Brain microvascular endothelial cell (primary cell): Measurements from ENCODE around the gene LMTK3.
A peak's percentile ranks its signal among the peaks of the same experiment; 100 is the strongest.
"Not testable (repeated sequence)": the region's sequence is repeated elsewhere in the genome, so short reads cannot be mapped to it uniquely, and the experiment has no call there.

Experiments
- DNase-seq: peaks from one replicate; pipeline ENCODE4 v3.0.0-alpha.2; 2020
- H3K27ac ChIP-seq: fragments of 250-450 bp; sonication (Bioruptor Pico); 2 replicates; pipeline ENCODE4 v1.5.1; 2020; ENCODE audit warnings: mild to moderate bottlenecking, moderate library complexity
- H3K27me3 ChIP-seq: fragments of 250-450 bp; sonication (Bioruptor Pico); replicated peaks from 2 replicates; pipeline ENCODE4 v1.5.1; 2020; ENCODE audit warnings: mild to moderate bottlenecking
- H3K36me3 ChIP-seq: fragments of 250-450 bp; sonication (Bioruptor Pico); replicated peaks from 2 replicates; pipeline ENCODE4 v1.5.1; 2020; ENCODE audit warnings: mild to moderate bottlenecking
- H3K4me3 ChIP-seq: 2 replicates; pipeline ENCODE4 v1.5.1; 2011; ENCODE audit warnings: low read depth, mild to moderate bottlenecking, control low read depth, low read length, moderate library complexity
- in situ Hi-C: cut with HindIII; loops from 2 replicates; pipeline ENCODE4 v1.10.0; 2017; ENCODE audit warnings: low sequenced_read_pairs, low pct_ligation_motif_present
- TF ChIP-seq, protein P1 (sequence below): IDR thresholded peaks from 2 replicates; pipeline ENCODE4 v1.5.1; 2011; ENCODE audit warnings: low read depth, mild to moderate bottlenecking, moderate library complexity, low read length, control low read depth, inconsistent platforms; ENCODE audit errors: missing control alignments

LMTK3 gene

DNA sequence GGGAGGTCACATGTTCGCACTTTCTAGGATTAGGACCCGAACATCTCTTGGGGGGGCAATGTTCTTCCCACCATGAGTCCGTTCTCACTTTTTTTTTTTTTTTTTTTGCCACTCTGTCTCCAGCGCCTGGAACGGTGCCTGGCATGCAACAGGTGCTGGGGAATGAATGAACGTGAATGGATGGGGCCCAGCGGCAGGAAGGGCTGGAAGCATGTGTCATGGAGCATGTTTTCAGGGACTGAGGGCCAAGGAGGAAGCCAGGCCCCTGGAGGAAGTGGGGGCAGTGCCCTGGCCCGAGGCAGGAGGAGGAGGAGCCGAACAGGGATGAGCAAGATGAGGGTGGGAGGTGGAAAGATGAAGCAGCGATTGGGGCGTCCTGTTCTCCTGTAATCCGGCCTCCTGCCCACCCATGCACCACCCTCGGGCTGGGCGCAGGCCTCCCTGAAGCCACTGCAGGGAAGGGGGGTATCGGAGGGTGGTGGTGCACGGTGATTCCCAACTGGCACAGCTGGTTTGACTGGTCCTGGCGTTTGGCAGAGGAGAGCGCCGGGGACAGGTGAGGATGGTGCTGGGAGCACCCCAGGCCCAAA, 31.6 kb upstream of the LMTK3 start:
- H3K27ac ChIP-seq, result no peak overlapping the region
- TF ChIP-seq, protein P1, sequence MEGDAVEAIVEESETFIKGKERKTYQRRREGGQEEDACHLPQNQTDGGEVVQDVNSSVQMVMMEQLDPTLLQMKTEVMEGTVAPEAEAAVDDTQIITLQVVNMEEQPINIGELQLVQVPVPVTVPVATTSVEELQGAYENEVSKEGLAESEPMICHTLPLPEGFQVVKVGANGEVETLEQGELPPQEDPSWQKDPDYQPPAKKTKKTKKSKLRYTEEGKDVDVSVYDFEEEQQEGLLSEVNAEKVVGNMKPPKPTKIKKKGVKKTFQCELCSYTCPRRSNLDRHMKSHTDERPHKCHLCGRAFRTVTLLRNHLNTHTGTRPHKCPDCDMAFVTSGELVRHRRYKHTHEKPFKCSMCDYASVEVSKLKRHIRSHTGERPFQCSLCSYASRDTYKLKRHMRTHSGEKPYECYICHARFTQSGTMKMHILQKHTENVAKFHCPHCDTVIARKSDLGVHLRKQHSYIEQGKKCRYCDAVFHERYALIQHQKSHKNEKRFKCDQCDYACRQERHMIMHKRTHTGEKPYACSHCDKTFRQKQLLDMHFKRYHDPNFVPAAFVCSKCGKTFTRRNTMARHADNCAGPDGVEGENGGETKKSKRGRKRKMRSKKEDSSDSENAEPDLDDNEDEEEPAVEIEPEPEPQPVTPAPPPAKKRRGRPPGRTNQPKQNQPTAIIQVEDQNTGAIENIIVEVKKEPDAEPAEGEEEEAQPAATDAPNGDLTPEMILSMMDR, result no peak
- no peaks in the 10 kb centered on the region for H3K36me3 ChIP-seq
- DNase-seq, result peak; percentile 10
- H3K27me3 ChIP-seq, result no peaks in the 10 kb centered on the region
- no peak overlapping the region for H3K4me3 ChIP-seq
- in situ Hi-C loops, result no loop called here

DNA sequence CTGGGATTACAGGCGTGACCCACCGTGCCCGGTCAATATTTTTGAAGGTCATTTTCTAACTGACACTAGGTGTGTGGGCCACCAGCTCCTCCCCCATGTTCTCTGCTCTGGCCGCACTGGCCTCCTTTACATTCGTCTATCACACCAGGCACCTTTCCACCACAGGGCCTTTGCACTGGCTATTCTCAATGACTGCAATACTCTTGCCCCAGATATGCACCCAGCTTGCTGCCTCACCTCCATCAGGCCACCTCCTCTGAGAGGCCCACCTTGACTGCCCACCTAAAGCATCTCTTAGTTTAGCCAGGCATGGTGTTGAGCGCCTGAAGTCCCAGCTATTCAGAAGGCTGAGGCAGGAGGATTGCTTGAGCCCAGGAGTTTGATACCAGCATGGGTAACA, 30.2 kb upstream of the LMTK3 start:
- in situ Hi-C loops, result no loop called here
- H3K36me3 ChIP-seq, result no peaks in the 10 kb centered on the region
- H3K27me3 ChIP-seq, result no peaks in the 10 kb centered on the region
- no peak overlapping the region for H3K27ac ChIP-seq
- no peak for DNase-seq
- TF ChIP-seq, protein P1, result no peak
- H3K4me3 ChIP-seq, result no peak overlapping the region

DNA sequence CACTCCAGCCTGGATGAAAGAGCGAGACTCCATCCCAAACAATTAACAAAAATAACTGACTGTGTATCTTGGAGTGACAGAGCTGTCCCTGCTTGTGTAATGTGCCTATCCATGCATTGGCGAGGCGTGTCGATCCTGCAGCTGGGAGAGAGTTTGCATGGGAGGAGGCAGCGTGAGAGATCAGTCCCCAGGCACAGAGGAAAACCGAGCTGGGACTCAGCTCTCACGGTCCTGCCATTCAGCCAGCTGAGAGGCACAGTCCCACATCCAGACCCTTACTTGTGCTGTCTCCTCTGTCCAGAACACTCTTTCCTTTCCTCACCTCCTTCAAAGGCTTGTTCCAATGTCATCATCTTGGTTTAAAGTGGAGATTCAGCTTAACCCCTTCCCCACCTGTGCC, 28.5 kb upstream of the LMTK3 start:
- Histone ChIP-seq H3K36me3 (no peaks in the 10 kb centered on the region), H3K27me3 (no peaks in the 10 kb centered on the region), H3K27ac (no peak overlapping the region), H3K4me3 (no peak overlapping the region)
- no peak for DNase-seq
- TF ChIP-seq, protein P1, result no peak
- in situ Hi-C loops, result no loop called here

DNA sequence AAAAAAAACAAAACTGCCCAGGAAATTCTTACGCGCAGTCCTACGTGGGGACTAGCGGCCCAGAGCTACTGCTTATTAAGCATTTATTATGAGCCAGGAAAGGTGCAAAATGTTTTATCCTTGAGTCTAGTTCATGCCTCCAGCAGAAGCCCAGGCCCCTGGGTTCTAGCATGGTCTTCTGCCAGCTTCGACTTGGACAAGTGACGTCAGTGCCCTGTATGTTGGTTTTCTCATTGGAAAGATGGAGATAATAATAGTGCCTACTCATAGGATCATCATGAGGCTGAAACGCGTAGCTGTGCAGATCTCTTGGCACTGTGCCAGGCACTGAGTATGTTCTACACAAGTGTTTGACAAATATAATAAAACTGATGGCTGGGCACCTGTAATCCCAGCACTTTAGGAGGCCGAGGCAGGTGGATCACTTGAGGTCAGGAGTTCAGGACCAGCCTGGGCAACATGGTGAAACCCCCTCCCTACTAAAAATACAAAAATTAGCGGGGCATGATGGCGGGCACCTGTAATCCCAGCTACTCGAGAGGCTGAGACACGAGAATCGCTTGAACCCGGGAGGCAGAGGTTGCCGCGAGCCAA, 28.0 kb upstream of the LMTK3 start:
- in situ Hi-C loops, result no loop called here
- no peak overlapping the region for H3K27ac ChIP-seq

DNA sequence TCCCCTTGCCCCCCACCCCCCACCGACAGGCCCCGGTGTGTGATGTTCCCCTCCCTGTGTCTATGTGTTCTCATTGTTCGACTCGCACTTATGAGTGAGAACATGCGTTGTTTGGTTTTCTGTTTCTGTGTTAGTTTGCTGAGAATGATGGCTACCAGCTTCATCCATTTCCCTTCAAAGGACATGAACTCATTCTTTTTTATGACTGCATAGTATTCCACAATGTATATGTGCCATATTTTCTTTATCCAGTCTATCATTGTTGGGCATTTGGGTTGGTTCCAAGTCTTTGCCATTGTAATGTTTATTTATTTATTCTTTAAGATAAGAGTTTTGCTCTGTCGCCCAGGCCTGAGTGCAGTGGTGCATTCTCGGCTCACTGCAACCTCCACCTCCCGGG, 26.4 kb upstream of the LMTK3 start:
- H3K27ac ChIP-seq, H3K27me3 ChIP-seq, in situ Hi-C loops, DNase-seq, H3K4me3 ChIP-seq, H3K36me3 ChIP-seq: not testable (repeated sequence)

More for the DNA sequence above, 28.0 kb upstream of the LMTK3 start:
- Histone ChIP-seq H3K4me3 (no peak overlapping the region), H3K36me3 (no peaks in the 10 kb centered on the region), H3K27me3 (no peaks in the 10 kb centered on the region)
- DNase-seq, result peak; percentile 85
- TF ChIP-seq, protein P1, result no peak

DNA sequence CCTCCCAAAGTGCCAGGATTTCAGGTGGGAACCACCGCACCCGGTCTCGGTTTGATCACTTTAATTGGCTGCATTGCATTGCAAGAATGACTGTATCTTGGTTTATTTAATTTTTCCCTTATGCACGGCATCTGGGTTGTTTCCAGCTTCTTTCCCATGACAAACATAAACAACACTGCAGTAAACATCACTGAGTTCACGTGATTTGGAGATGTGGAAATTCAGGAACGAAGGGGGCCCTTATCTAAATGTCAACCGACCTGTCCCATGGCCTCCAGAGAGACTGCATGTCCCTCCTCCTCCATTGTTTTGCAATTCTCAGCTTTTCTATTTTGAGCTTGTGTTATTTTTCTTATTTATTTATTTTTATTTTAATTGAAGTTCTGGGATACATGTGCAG, 25.9 kb upstream of the LMTK3 start:
- DNase-seq, result no peak
- Histone ChIP-seq H3K36me3 (no peaks in the 10 kb centered on the region), H3K4me3 (no peak overlapping the region), H3K27ac (no peak overlapping the region), H3K27me3 (no peaks in the 10 kb centered on the region)
- TF ChIP-seq, protein P1, result no peak
- in situ Hi-C loops, result no loop called here
